Peyer's patch (tissue), 4 donors: ENCODE measurements around the gene EIF6.

Experiments
- CTCF ChIP-seq, 6 experiments: fragments of 450-650 bp in 4 of 6; fragments of 200-600 bp in 2 of 6; sonication (generic) in 1 of 6; IDR thresholded peaks; one replicate each; pipeline ENCODE4 v1.5.1; 2017 to 2019; ENCODE audit warnings: antibody characterized with exemption in 6 of 6, mild to moderate bottlenecking in 3 of 6, moderate library complexity in 1 of 6
- POLR2A ChIP-seq, 2 donors: fragments of 450-650 bp; IDR thresholded peaks; one replicate each; pipeline ENCODE4 v1.5.1; 2017; ENCODE audit warnings: antibody characterized with exemption in 2 of 2, mild to moderate bottlenecking in 2 of 2, moderate library complexity in 2 of 2

- TF ChIP-seq CTCF (IDR thresholded peaks at IDR 0.05) (no peak), POLR2A (IDR thresholded peaks at IDR 0.05) (no peak)
Measured at GRCh38 chr20:35267092-35267491, 17.5 kb downstream of the EIF6 start.
